AG04450 (cell line): ENCODE results near the gene MYMK. TPM values are rescaled to one million over a fixed set of nuclear protein-coding genes. Genes with fewer than 3 reads are reported as not detected.

Experiments
- CTCF ChIA-PET: fragments of 300-600, 350-600 bp; formaldehyde crosslinking; extraction: SDS; loops from one replicate; lab custom pipeline; 2022; ENCODE audit warnings: antibody characterized with exemption, inconsistent platforms; lab: Charles Lee
- POLR2A ChIA-PET: fragments of 350-600 bp; formaldehyde crosslinking; extraction: SDS; loops from one replicate; lab custom pipeline; 2021; ENCODE audit warnings: antibody characterized with exemption, inconsistent platforms; lab: Yijun Ruan, JAX
- DNase-seq: peaks from one replicate; pipeline ENCODE4 v3.0.0-alpha.2; 2011; ENCODE audit warnings: low read depth, low spot score
- H3K27ac ChIP-seq: one replicate; pipeline ENCODE4 v1.5.1; 2012; ENCODE audit warnings: low read depth, low read length, control low read depth
- H3K27me3 ChIP-seq: one replicate; pipeline ENCODE4 v1.6.0; 2012; ENCODE audit warnings: low read length; ENCODE audit not compliant: control insufficient read depth, insufficient read depth
- H3K4me3 ChIP-seq: 2 replicates; pipeline ENCODE4 v1.5.1; 2011; ENCODE audit warnings: mild to moderate bottlenecking, low read depth, low read length, control low read depth
- H3K9me3 ChIP-seq: 2 replicates; pipeline ENCODE4 v1.5.1; 2012; ENCODE audit warnings: low read length; ENCODE audit not compliant: control insufficient read depth, insufficient read depth
- polyA plus RNA-seq: library from polyadenylated mRNA; depleted of rRNA; stranded (reverse); fragments of >200 nt; gene quantifications from 2 replicates; pipeline ENCODE4 v1.2.3, GENCODE V29; 2011; rRNA removed
- TF ChIP-seq, protein P1 (sequence below): IDR thresholded peaks from 2 replicates; pipeline ENCODE4 v1.5.1; 2011; ENCODE audit warnings: low read depth, low read length, control low read depth, inconsistent platforms

The MYMK gene
- polyA plus RNA-seq, 1 experiment = not detected

DNA sequence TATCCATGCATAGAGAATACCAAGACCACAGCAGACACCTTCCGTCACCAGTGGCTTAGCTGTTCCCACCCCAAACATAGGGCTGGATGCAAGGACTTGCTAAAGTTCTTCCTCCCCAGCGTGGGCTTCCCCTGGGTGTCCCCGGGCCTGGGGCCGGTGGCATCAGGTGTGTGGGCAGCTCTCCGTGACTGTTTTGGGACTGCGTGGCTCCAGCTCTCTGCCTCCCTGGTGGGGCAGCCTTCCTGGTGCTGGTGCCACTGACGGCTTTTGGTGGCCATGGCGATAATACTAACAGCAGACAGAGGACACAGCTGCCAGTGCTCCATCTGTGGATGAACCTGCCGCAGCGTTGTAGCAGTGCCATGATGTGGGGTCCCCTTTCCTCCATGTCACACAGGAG, 60.1 kb downstream of the MYMK start:
- no peak for DNase-seq
- TF ChIP-seq, protein P1, sequence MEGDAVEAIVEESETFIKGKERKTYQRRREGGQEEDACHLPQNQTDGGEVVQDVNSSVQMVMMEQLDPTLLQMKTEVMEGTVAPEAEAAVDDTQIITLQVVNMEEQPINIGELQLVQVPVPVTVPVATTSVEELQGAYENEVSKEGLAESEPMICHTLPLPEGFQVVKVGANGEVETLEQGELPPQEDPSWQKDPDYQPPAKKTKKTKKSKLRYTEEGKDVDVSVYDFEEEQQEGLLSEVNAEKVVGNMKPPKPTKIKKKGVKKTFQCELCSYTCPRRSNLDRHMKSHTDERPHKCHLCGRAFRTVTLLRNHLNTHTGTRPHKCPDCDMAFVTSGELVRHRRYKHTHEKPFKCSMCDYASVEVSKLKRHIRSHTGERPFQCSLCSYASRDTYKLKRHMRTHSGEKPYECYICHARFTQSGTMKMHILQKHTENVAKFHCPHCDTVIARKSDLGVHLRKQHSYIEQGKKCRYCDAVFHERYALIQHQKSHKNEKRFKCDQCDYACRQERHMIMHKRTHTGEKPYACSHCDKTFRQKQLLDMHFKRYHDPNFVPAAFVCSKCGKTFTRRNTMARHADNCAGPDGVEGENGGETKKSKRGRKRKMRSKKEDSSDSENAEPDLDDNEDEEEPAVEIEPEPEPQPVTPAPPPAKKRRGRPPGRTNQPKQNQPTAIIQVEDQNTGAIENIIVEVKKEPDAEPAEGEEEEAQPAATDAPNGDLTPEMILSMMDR = no peak
- peaks cover 2% of the 10 kb centered on the region for H3K27me3 ChIP-seq
- H3K9me3 ChIP-seq = no peaks in the 10 kb centered on the region
- no peak overlapping the region for H3K27ac ChIP-seq
- no peak overlapping the region for H3K4me3 ChIP-seq
- ChIA-PET POLR2A (no interaction called here), CTCF (no interaction called here)

Other genes with a start within 250 kb of the MYMK start
- gene ABO, start 249.8 kb downstream of the MYMK start, polyA plus RNA-seq = not detected in 2 replicates
- 6.2 and 8.5 TPM in 2 replicates for gene SURF6, start 188.8 kb downstream of the MYMK start, polyA plus RNA-seq
- 14.1 and 20.2 TPM in 2 replicates for gene MED22, start 176.8 kb downstream of the MYMK start, polyA plus RNA-seq
- 2,708 and 3,305 TPM in 2 replicates for gene RPL7A, start 176.7 kb downstream of the MYMK start, polyA plus RNA-seq
- 28.2 and 29.9 TPM in 2 replicates for gene SURF1, start 168.5 kb downstream of the MYMK start, polyA plus RNA-seq
- gene SURF2, start 168.4 kb downstream of the MYMK start, polyA plus RNA-seq = 9.9 and 11.4 TPM in 2 replicates
- 293 and 296 TPM in 2 replicates for gene SURF4, start 148.9 kb downstream of the MYMK start, polyA plus RNA-seq
- gene STKLD1, start 148.6 kb downstream of the MYMK start, polyA plus RNA-seq = 0.95 and 1.4 TPM in 2 replicates
- 19.4 and 21.0 TPM in 2 replicates for gene REXO4, start 106.9 kb downstream of the MYMK start, polyA plus RNA-seq
- gene ADAMTS13, start 102.6 kb downstream of the MYMK start, polyA plus RNA-seq = 0.86 and 0.94 TPM in 2 replicates
- gene CACFD1, start 65.0 kb downstream of the MYMK start, polyA plus RNA-seq = 9.2 and 10.3 TPM in 2 replicates
- gene SLC2A6, start 45.9 kb downstream of the MYMK start, polyA plus RNA-seq = 1.7 and 2.3 TPM in 2 replicates
- gene ADAMTSL2, start 9.7 kb upstream of the MYMK start, polyA plus RNA-seq = not detected in 2 replicates
- gene FAM163B, start 84.4 kb upstream of the MYMK start, polyA plus RNA-seq = not detected in 2 replicates
- not detected in 2 replicates for gene DBH, start 111.4 kb upstream of the MYMK start, polyA plus RNA-seq
- gene SARDH, start 213.4 kb upstream of the MYMK start, polyA plus RNA-seq = 1.3 and 2.2 TPM in 2 replicates